Activated naive CD4-positive, alpha-beta T cell treated with anti-CD3 and anti-CD28 coated beads, Interleukin-2, amount 10 ng/mL, durations not matched to agents 7 days and 5 days (primary cell): ENCODE measurements around the gene ADORA2B.
"Not testable (repeated sequence)": the region's sequence is repeated elsewhere in the genome, so short reads cannot be mapped to it uniquely, and the experiment has no call there.

Experiments used
- CTCF ChIA-PET: fragments of 350-600 bp; sonication (Branson Sonifier 250); formaldehyde crosslinking; loops from one replicate; lab custom pipeline; 2021; ENCODE audit warnings: antibody characterized with exemption; lab: Charles Lee
- DNase-seq: peaks from one replicate; pipeline ENCODE4 v3.0.0-alpha.2; 2020
- H3K27ac Mint-ChIP-seq: one replicate; pipeline ENCODE4 v1.8.0; 2021; ENCODE audit warnings: mild to moderate bottlenecking, moderate library complexity, mixed read lengths
- H3K27me3 Mint-ChIP-seq: one replicate; pipeline ENCODE4 v1.8.0; 2021; ENCODE audit warnings: mild to moderate bottlenecking, mixed read lengths
- H3K36me3 Mint-ChIP-seq: one replicate; pipeline ENCODE4 v1.8.0; 2021; ENCODE audit warnings: mixed read lengths
- H3K4me1 Mint-ChIP-seq: one replicate; pipeline ENCODE4 v1.8.0; 2021; ENCODE audit warnings: mixed read lengths
- H3K4me3 Mint-ChIP-seq: one replicate; pipeline ENCODE4 v1.8.0; 2021; ENCODE audit warnings: mild to moderate bottlenecking, moderate library complexity, mixed read lengths
- H3K9me3 Mint-ChIP-seq: one replicate; pipeline ENCODE4 v1.8.0; 2021; ENCODE audit warnings: mixed read lengths

ADORA2B gene

GRCh38 chr17:15971882-15972281, 27.0 kb downstream of the ADORA2B start:
- peaks cover 23% of the 10 kb centered on the region for H3K27me3 Mint-ChIP-seq
- DNase-seq, result no peak
- H3K4me3 Mint-ChIP-seq, result no peak overlapping the region
- H3K9me3 Mint-ChIP-seq, result no peaks in the 10 kb centered on the region
- H3K36me3 Mint-ChIP-seq, result peaks cover 4% of the 10 kb centered on the region
- CTCF ChIA-PET, result interaction anchor here (1.7 kb wide), 1 partner anchor 13 kb away, joined by 4 read pairs; no protein-coding TSS in a partner anchor
- H3K4me1 Mint-ChIP-seq, result peaks cover under 1% of the 10 kb centered on the region
- H3K27ac Mint-ChIP-seq, result no peak overlapping the region

DNA sequence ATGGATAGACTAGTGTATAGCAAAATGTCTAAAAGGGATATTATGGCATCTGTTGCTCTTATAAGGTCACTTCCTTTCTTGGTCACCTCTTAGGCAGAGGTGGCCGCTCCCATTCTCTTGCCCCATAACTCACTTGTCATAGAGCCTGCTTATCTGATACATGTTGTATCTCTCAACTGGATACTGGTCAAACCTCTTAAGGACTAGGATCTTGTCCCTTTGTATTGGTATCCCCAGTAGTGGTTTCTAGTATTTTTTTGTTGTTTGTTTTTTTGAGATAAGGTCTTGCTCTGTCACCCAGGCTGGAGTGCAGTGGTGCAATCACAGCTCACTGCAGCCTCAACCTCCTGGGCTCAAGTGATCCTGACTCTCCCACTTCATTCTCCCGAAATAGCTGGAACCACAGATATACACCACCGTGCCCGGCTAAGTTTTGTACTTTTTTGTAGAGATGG, 27.6 kb downstream of the ADORA2B start:
- Mint-ChIP-seq H3K27ac (no peak overlapping the region), H3K4me1 (no peaks in the 10 kb centered on the region), H3K27me3 (peaks cover 22% of the 10 kb centered on the region), H3K36me3 (peaks cover 6% of the 10 kb centered on the region), H3K4me3 (no peak overlapping the region), H3K9me3 (no peaks in the 10 kb centered on the region)
- DNase-seq, result no peak
- CTCF ChIA-PET, result no interaction called here

- no peaks in the 10 kb centered on the region for H3K9me3 Mint-ChIP-seq
- peaks cover 22% of the 10 kb centered on the region for H3K27me3 Mint-ChIP-seq
- DNase-seq, result no peak
- H3K36me3 Mint-ChIP-seq, result peaks cover 9% of the 10 kb centered on the region
- H3K4me3 Mint-ChIP-seq, result no peak overlapping the region
- no peak overlapping the region for H3K27ac Mint-ChIP-seq
- no peaks in the 10 kb centered on the region for H3K4me1 Mint-ChIP-seq
- CTCF ChIA-PET, result no interaction called here
Observed at GRCh38 chr17:15973016-15973415, 28.1 kb downstream of the ADORA2B start.

- H3K9me3 Mint-ChIP-seq, result no peaks in the 10 kb centered on the region
- CTCF ChIA-PET, result interaction anchor here (0.6 kb wide), 1 partner anchor 412 kb away, joined by 3 read pairs; no protein-coding TSS in a partner anchor
- H3K36me3 Mint-ChIP-seq, result peaks cover 10% of the 10 kb centered on the region
- DNase-seq, result no peak
- no peaks in the 10 kb centered on the region for H3K4me1 Mint-ChIP-seq
- no peak overlapping the region for H3K27ac Mint-ChIP-seq
- H3K4me3 Mint-ChIP-seq, result no peak overlapping the region
- H3K27me3 Mint-ChIP-seq, result peaks cover 16% of the 10 kb centered on the region
Observed at GRCh38 chr17:15973834-15974233, 28.9 kb downstream of the ADORA2B start.

DNA sequence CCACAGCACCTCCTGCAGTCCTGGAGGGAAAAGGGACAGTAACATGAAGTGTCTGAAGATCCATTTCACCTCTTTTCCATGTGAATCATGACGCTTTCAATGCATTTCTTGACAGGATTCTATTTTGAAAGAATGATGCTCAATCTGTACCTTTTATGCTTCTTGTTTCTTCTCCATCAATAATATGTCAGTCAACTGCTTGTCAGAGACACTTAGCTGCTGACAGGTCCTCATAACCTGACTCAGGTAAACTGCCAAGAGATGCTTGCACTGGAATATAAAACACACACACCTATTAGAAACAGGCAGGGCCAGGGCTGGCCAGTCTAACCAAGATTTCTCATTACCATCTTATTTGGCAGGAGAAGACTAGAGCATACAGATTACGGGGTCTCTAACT, 33.0 kb downstream of the ADORA2B start:
- Mint-ChIP-seq H3K36me3 (peaks cover 25% of the 10 kb centered on the region), H3K4me3 (no peak overlapping the region), H3K4me1 (peaks cover 20% of the 10 kb centered on the region), H3K9me3 (no peaks in the 10 kb centered on the region), H3K27ac (no peak overlapping the region), H3K27me3 (no peaks in the 10 kb centered on the region)
- CTCF ChIA-PET, result no interaction called here
- DNase-seq, result no peak

DNA sequence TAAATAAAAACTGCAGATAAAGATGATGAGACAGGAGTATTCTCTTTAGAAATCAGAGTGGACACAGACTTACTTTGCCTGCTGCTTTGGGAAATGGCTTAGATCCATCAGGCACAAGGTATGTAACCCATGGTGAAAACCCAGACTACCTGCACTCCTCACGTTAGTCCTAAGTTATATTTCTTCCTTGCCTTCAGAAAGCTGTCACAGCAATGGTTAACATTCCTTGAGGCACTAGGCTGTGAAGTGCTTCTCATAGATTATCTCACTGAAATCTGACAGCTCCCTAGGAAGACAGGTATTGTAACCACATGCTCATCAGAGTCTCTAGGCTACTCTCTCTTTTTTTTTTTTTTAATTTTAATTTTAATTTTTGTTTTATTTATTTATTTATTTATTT, 33.7 kb downstream of the ADORA2B start:
- no peaks in the 10 kb centered on the region for H3K9me3 Mint-ChIP-seq
- no peak overlapping the region for H3K4me3 Mint-ChIP-seq
- CTCF ChIA-PET, result interaction anchor here (0.6 kb wide), 1 partner anchor 27 kb away, joined by 3 read pairs; no protein-coding TSS in a partner anchor
- no peaks in the 10 kb centered on the region for H3K27me3 Mint-ChIP-seq
- H3K36me3 Mint-ChIP-seq, result peaks cover 25% of the 10 kb centered on the region
- DNase-seq, result no peak
- H3K4me1 Mint-ChIP-seq, result peaks cover 20% of the 10 kb centered on the region
- no peak overlapping the region for H3K27ac Mint-ChIP-seq

DNA sequence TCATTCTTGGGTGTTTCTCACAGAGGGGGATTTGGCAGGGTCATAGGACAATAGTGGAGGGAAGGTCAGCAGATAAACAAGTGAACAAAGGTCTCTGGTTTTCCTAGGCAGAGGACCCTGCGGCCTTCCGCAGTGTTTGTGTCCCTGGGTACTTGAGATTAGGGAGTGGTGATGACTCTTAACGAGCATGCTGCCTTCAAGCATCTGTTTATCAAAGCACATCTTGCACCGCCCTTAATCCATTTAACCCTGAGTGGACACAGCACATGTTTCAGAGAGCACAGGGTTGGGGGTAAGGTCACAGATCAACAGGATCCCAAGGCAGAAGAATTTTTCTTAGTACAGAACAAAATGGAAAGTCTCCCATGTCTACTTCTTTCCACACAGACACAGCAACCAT, 34.1 kb downstream of the ADORA2B start:
- DNase-seq, H3K9me3 Mint-ChIP-seq, H3K27me3 Mint-ChIP-seq, CTCF ChIA-PET, H3K4me3 Mint-ChIP-seq, H3K27ac Mint-ChIP-seq: not testable (repeated sequence)
- peaks cover 20% of the 10 kb centered on the region for H3K4me1 Mint-ChIP-seq
- peaks cover 28% of the 10 kb centered on the region for H3K36me3 Mint-ChIP-seq

DNA sequence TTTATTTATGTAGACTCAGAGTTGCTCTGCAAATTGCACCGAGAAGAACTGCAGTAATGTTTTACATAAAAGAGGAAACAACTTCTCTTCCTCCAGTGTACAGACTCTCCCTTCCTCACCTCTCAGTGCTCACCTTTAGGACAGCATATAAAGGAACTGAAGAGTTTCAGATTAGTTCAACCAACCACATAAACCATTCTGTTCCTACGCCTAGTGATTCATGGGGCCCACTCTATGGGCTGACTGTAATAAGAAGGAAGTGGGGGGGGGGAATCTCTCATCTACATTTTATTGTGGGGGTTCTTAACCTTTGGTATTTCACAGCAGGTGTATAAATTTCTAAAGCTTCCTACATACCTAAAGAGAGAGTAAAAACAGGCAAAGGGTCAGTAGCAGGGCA, 36.3 kb downstream of the ADORA2B start:
- no peak for DNase-seq
- no peak overlapping the region for H3K27ac Mint-ChIP-seq
- peaks cover 20% of the 10 kb centered on the region for H3K4me1 Mint-ChIP-seq
- no peak overlapping the region for H3K4me3 Mint-ChIP-seq
- H3K36me3 Mint-ChIP-seq, result peaks cover 31% of the 10 kb centered on the region
- CTCF ChIA-PET, result interaction anchor here (1.0 kb wide), 1 partner anchor 23 kb away, joined by 3 read pairs; no protein-coding TSS in a partner anchor
- no peaks in the 10 kb centered on the region for H3K27me3 Mint-ChIP-seq
- no peaks in the 10 kb centered on the region for H3K9me3 Mint-ChIP-seq

- Mint-ChIP-seq H3K36me3 (peaks cover 35% of the 10 kb centered on the region), H3K4me3 (no peak overlapping the region), H3K4me1 (peaks cover 20% of the 10 kb centered on the region), H3K9me3 (no peaks in the 10 kb centered on the region), H3K27me3 (no peaks in the 10 kb centered on the region), H3K27ac (no peak overlapping the region)
- CTCF ChIA-PET, result no interaction called here
- no peak for DNase-seq
Observed at GRCh38 chr17:15981646-15982580, 37.0 kb downstream of the ADORA2B start.

DNA sequence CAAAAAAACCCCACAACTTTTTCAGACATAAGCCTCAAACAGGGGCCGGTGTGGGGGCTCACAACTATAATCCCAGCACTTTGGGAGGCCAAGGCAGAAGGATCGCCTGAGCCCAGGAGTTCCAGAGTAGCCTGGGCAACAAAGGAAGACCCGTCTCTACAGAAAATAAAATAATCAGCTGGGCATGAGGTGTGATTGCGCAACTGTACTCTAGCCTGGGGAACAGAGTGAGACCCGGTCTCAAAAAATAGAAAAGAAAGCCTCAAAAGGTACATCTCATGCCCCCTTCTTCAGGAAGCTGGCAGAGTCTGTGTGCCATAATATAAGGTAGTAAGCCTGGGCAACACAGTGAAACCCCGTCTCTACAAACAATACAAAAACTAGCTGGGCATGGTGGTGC, 51.4 kb downstream of the ADORA2B start:
- CTCF ChIA-PET, result interaction anchor here (1.1 to 4.3 kb wide), 2 partner anchors 52 to 168 kb away, joined by 5 to 19 read pairs; partner anchors contain the start of gene ADORA2B
- H3K27ac Mint-ChIP-seq, result no peak overlapping the region
- peaks cover 9% of the 10 kb centered on the region for H3K36me3 Mint-ChIP-seq
- no peaks in the 10 kb centered on the region for H3K27me3 Mint-ChIP-seq
- peaks cover 23% of the 10 kb centered on the region for H3K4me1 Mint-ChIP-seq
- H3K9me3 Mint-ChIP-seq, result no peaks in the 10 kb centered on the region
- no peak overlapping the region for H3K4me3 Mint-ChIP-seq
- DNase-seq, result no peak

GRCh38 chr17:15998031-15998562, 53.2 kb downstream of the ADORA2B start:
- H3K4me3 Mint-ChIP-seq, result peak overlapping the region; percentile 87

GRCh38 chr17:15999141-15999973, 54.4 kb downstream of the ADORA2B start, which contains the start of the genes TTC19 and ZSWIM7:
Gene TTC19, plus strand, starts transcription at chr17:15999824. Its CDS starts 25 bp downstream, at chr17:15999849.
Gene ZSWIM7, minus strand, starts transcription at chr17:15999704. Its CDS starts 110 bp downstream, at chr17:15999594.
- Mint-ChIP-seq H3K4me1 (peaks cover 41% of the 10 kb centered on the region), H3K9me3 (no peaks in the 10 kb centered on the region), H3K36me3 (peaks cover 36% of the 10 kb centered on the region), H3K4me3 (peak within 1 kb of the TSS; percentile 89), H3K27me3 (no peaks in the 10 kb centered on the region), H3K27ac (peak within 1 kb of the TSS; percentile 98)
- CTCF ChIA-PET, result interaction anchor here (0.7 to 2.7 kb wide), 6 partner anchors 29 to 501 kb away, joined by 3 to 14 read pairs (median 7); partner anchors contain the start of gene ADORA2B
- peak; percentile 96 for DNase-seq

More at GRCh38 chr17:15998031-15998562, 53.2 kb downstream of the ADORA2B start:
- CTCF ChIA-PET, result interaction anchor here (0.9 to 4.3 kb wide), 5 partner anchors 39 to 169 kb away, joined by 3 to 19 read pairs (median 6); partner anchors contain the start of gene ADORA2B
- H3K9me3 Mint-ChIP-seq, result no peaks in the 10 kb centered on the region
- peaks cover 35% of the 10 kb centered on the region for H3K4me1 Mint-ChIP-seq
- peak overlapping the region; percentile 97 for H3K27ac Mint-ChIP-seq
- no peaks in the 10 kb centered on the region for H3K27me3 Mint-ChIP-seq
- no peak for DNase-seq
- peaks cover 26% of the 10 kb centered on the region for H3K36me3 Mint-ChIP-seq
